ENCODE measurements around the gene MEI1. TPM values are rescaled to one million over a fixed set of nuclear protein-coding genes. Genes with fewer than 3 reads are reported as not detected.

MEI1 gene
- total and polyA plus RNA-seq, 2 of the 4 experiments (the other 2 are of a cell fraction) = 0.90 to 2.6 TPM

- no peak overlapping the region for H4K91ac ChIP-seq (ENCODE audit: insufficient read depth, low read depth, low read length)
- 83% methylated on average over 1 of the region's 3 CpGs; no CpG with 5 or more reads in 1 of the 2 experiments for WGBS, 2 experiments (ENCODE audit: extremely low coverage in 2 of 2, insufficient read length in 1 of 2)
- no peak overlapping the region for H3K23ac ChIP-seq (ENCODE audit: low read depth, low read length)
- H2BK15ac ChIP-seq (ENCODE audit: low read depth, low read length) = no peak overlapping the region
- no peak overlapping the region for H3K4me3 ChIP-seq (ENCODE audit: insufficient read depth, low read depth, low read length)
- no peak overlapping the region for H3K4me2 ChIP-seq (ENCODE audit: low read depth, low read length)
- no peak overlapping the region for H3K18ac ChIP-seq (ENCODE audit: low read depth, low read length)
- dilution Hi-C loops (cut with HindIII; ENCODE audit: low sequenced_read_pairs, unreplicated experiment) (no loop called here), intact Hi-C loops (cut with micrococcal nuclease) (no loop called here), in situ Hi-C loops (cut with MboI; ENCODE audit: low sequenced_read_pairs) (no loop called here)
- no peak for ATAC-seq (ENCODE audit: low read depth)
- no peak overlapping the region for H3K27ac ChIP-seq (ENCODE audit: insufficient read depth, low read length)
- ChIA-PET CTCF (interaction anchor here (1.4 kb wide), 1 partner anchor 201 kb away, joined by 5 read pairs; no protein-coding TSS in a partner anchor), POLR2A (ENCODE audit: unreplicated experiment) (no interaction called here)
- BruUV-seq (replicated peaks) = no TSS peak
- no peak overlapping the region for H2AK9ac ChIP-seq (replicated peaks; ENCODE audit: low read depth, low read length, poor library complexity)
- no peak overlapping the region for H2BK5ac ChIP-seq (ENCODE audit: low read depth, low read length, poor library complexity, severe bottlenecking)
- H2AK5ac ChIP-seq (ENCODE audit: low read depth, low read length) = no peak overlapping the region
- H3K4me1 ChIP-seq (ENCODE audit: control insufficient read depth, insufficient read depth, low read length) = no peaks in the 10 kb centered on the region; the same call in 1 of the 2 replicates
- H3K9me1 ChIP-seq (ENCODE audit: insufficient read depth, low read length) = no peaks in the 10 kb centered on the region
- H2BK20ac ChIP-seq (ENCODE audit: low read depth, low read length) = no peak overlapping the region
- no peaks in the 10 kb centered on the region for H4K20me1 ChIP-seq (ENCODE audit: insufficient read depth, low read length)
- no peak overlapping the region for H4K8ac ChIP-seq (ENCODE audit: low read depth in 2 of 2, low read length in 2 of 2)
- TF ChIP-seq FOS (IDR thresholded peaks at IDR 0.05; ENCODE audit: low read depth, low read length) (no peak), MAFK (IDR thresholded peaks at IDR 0.05; ENCODE audit: low read depth, low read length) (no peak), ELK1 (IDR thresholded peaks at IDR 0.05; ENCODE audit: borderline replicate concordance, low read depth, low read length) (no peak), BHLHE40 (IDR thresholded peaks at IDR 0.05; ENCODE audit: low read depth, low read length) (no peak), CEBPB (IDR thresholded peaks at IDR 0.05; ENCODE audit: low read depth, low read length) (no peak), MAZ (IDR thresholded peaks at IDR 0.05; ENCODE audit: borderline replicate concordance, low read depth, low read length) (no peak), RFX5 (IDR thresholded peaks at IDR 0.05; ENCODE audit: low read depth, low read length) (no peak), RCOR1 (IDR thresholded peaks at IDR 0.05; ENCODE audit: insufficient replicate concordance, low read length) (no peak), CHD1 (IDR thresholded peaks at IDR 0.05; ENCODE audit: low read depth, low read length) (no peak), USF2 (IDR thresholded peaks at IDR 0.05; ENCODE audit: low read depth, low read length) (no peak), CTCF (conservative IDR thresholded peaks at IDR 0.05; ENCODE audit: low read depth, low read length) (no peak), MXI1 (IDR thresholded peaks at IDR 0.05; ENCODE audit: borderline replicate concordance, low read depth, low read length) (no peak), SMC3 (IDR thresholded peaks at IDR 0.05; ENCODE audit: low read depth, low read length) (no peak), POLR2A (IDR thresholded peaks at IDR 0.05; ENCODE audit: low read depth, low read length) (no peak), NFE2L2 (IDR thresholded peaks at IDR 0.05; ENCODE audit: low read depth, low read length) (no peak), RAD21 (IDR thresholded peaks at IDR 0.05; ENCODE audit: low read length) (no peak)
- no peak overlapping the region for H3K56ac ChIP-seq (ENCODE audit: extremely low read depth, insufficient read depth, low read length)
- H3K4ac ChIP-seq (ENCODE audit: low read depth, low read length) = no peak overlapping the region
- DNase-seq = no peak
- no peak overlapping the region for H2BK120ac ChIP-seq (ENCODE audit: low read depth, low read length)
- no peak overlapping the region for H3K9ac ChIP-seq (ENCODE audit: low read depth, low read length)
- peaks cover 19% of the 10 kb centered on the region for H3K27me3 ChIP-seq (ENCODE audit: control insufficient read depth, insufficient read depth, low read length)
- H3K79me1 ChIP-seq (ENCODE audit: low read depth in 1 of 2, low read length in 2 of 2) = no peaks in the 10 kb centered on the region
- H3K14ac ChIP-seq (replicated peaks; ENCODE audit: low read depth, low read length) = no peak overlapping the region
- no peaks in the 10 kb centered on the region for H3K9me3 ChIP-seq (ENCODE audit: control insufficient read depth, insufficient read depth, low read length)
- H2AFZ ChIP-seq (replicated peaks; ENCODE audit: low read length, poor library complexity) = no peak overlapping the region
- no peaks in the 10 kb centered on the region for H3K36me3 ChIP-seq (ENCODE audit: control insufficient read depth, insufficient read depth, low read length)
- H4K5ac ChIP-seq (ENCODE audit: low read depth, low read length) = no peak overlapping the region
Measured at GRCh38 chr22:41739576-41739975, 40.3 kb downstream of the MEI1 start.
